Gastrocnemius medialis (tissue), 4 donors: ENCODE data around the gene ORAI1. TPM values are rescaled to one million over a fixed set of nuclear protein-coding genes. Genes with fewer than 3 reads are reported as not detected.
A peak's percentile ranks its signal among the peaks of the same experiment; 100 is the strongest.
"Not testable (repeated sequence)": the region's sequence is repeated elsewhere in the genome, so short reads cannot be mapped to it uniquely, and the experiment has no call there.

ENCODE experiments used
- ATAC-seq, 2 donors: fragments of 150-250 bp; one replicate each; pipeline ENCODE4 v1.9.1; 2016
- DNase-seq, 2 donors: peaks; one replicate each; pipeline ENCODE4 v3.0.0-alpha.2; 2019
- H3K27ac ChIP-seq, 4 donors: fragments of 200-600 bp; sonication (generic); 1 replicate in 1 of 4; 2 replicates in 3 of 4; pipeline ENCODE4 v1.5.1; 2016 to 2018; ENCODE audit warnings: mild to moderate bottlenecking in 2 of 4, moderate library complexity in 1 of 4
- H3K27me3 ChIP-seq, 3 donors: fragments of 200-600 bp; sonication (generic) in 2 of 3; 1 replicate in 1 of 3; 2 replicates in 2 of 3; pipeline versions ENCODE4 v1.5.1 to v1.6.0; 2016 to 2019; ENCODE audit warnings: mild to moderate bottlenecking in 1 of 3, moderate library complexity in 1 of 3
- H3K36me3 ChIP-seq, 2 donors: fragments of 200-600 bp; sonication (generic) in 1 of 2; one replicate each; pipeline ENCODE4 v1.5.1; 2017 to 2018
- H3K4me1 ChIP-seq, 2 donors: fragments of 200-600 bp; sonication (generic) in 1 of 2; one replicate each; pipeline ENCODE4 v1.5.1; 2016 to 2017; ENCODE audit warnings: mild to moderate bottlenecking in 2 of 2
- H3K4me3 ChIP-seq, 4 donors: fragments of 200-600 bp; sonication (generic) in 3 of 4; 1 replicate in 1 of 4; 2 replicates in 3 of 4; pipeline ENCODE4 v1.5.1; 2016 to 2019; ENCODE audit warnings: mild to moderate bottlenecking in 2 of 4
- H3K9me3 ChIP-seq, 3 donors: fragments of 200-600 bp; sonication (generic) in 2 of 3; 1 replicate in 1 of 3; 2 replicates in 2 of 3; pipeline ENCODE4 v1.5.1; 2016 to 2019
- POLR2A ChIP-seq, 2 donors: fragments of 450-650 bp; IDR thresholded peaks; one replicate each; pipeline ENCODE4 v1.6.1; 2017; ENCODE audit warnings: antibody characterized with exemption in 2 of 2, mild to moderate bottlenecking in 2 of 2, moderate library complexity in 2 of 2
- in situ Hi-C, 4 donors: fragments of 200-750 bp; cut with MboI; loops; one replicate each; pipeline versions ENCODE4 v1.15.0 to v1.8.0; 2017; ENCODE audit warnings: low sequenced_read_pairs in 4 of 4
- intact Hi-C: fragments of 100-400 bp; cut with DNase I; formaldehyde crosslinking; loops from one replicate; pipeline ENCODE4 v1.15.1; 2023; ENCODE audit warnings: low total_unique reads
- total RNA-seq, 4 donors: library from RNA; depleted of rRNA; stranded (reverse); fragments of >200 nt; gene quantifications; one replicate each; pipeline versions ENCODE4 v1.1.0 to v1.2.3, GENCODE V29; 2016
- TF ChIP-seq, protein P1 (sequence below), 5 experiments: fragments of 450-650 bp in 3 of 5; fragments of 200-600 bp in 2 of 5; sonication (generic) in 2 of 5; IDR thresholded peaks in 4 of 5; conservative IDR thresholded peaks in 1 of 5; 1 replicate in 4 of 5; 2 replicates in 1 of 5; pipeline ENCODE4 v1.5.1; 2016 to 2019; ENCODE audit warnings: antibody characterized with exemption in 5 of 5, mild to moderate bottlenecking in 3 of 5, moderate library complexity in 3 of 5

Gene ORAI1
- total RNA-seq, 4 donors from 2014 or later: 9.9 to 29.0 (median 16.4) TPM

DNA sequence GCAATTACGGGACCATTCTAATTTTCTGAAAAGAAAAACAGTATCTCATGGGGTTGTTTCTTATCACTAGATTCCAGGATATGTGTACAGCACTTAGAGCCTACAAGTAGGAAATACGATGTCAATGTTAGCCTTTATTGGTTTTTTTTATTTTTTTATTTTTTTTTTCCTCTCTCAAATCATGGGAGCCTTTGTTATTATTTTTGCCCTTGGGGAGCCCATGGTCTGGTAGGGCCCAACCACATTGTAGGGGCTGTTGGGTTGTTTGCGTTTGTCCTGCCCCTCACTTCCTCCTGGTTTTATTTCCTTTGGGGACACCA is 37.2 kb downstream of the ORAI1 start:
- H3K27ac ChIP-seq: no peak overlapping the region
- no peaks in the 10 kb centered on the region for H3K27me3 ChIP-seq
- no peak overlapping the region for H3K4me3 ChIP-seq
- TF ChIP-seq POLR2A (IDR thresholded peaks at IDR 0.05): no peak
- TF ChIP-seq, protein P1, sequence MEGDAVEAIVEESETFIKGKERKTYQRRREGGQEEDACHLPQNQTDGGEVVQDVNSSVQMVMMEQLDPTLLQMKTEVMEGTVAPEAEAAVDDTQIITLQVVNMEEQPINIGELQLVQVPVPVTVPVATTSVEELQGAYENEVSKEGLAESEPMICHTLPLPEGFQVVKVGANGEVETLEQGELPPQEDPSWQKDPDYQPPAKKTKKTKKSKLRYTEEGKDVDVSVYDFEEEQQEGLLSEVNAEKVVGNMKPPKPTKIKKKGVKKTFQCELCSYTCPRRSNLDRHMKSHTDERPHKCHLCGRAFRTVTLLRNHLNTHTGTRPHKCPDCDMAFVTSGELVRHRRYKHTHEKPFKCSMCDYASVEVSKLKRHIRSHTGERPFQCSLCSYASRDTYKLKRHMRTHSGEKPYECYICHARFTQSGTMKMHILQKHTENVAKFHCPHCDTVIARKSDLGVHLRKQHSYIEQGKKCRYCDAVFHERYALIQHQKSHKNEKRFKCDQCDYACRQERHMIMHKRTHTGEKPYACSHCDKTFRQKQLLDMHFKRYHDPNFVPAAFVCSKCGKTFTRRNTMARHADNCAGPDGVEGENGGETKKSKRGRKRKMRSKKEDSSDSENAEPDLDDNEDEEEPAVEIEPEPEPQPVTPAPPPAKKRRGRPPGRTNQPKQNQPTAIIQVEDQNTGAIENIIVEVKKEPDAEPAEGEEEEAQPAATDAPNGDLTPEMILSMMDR (IDR thresholded peaks at IDR 0.05 in 4 of 5, conservative IDR thresholded peaks at IDR 0.05 in 1 of 5): no peak
- H3K9me3 ChIP-seq: no peaks in the 10 kb centered on the region
- H3K4me1 ChIP-seq: no peaks in the 10 kb centered on the region
- intact Hi-C loops (no loop called here), in situ Hi-C loops (no loop called here)
- ATAC-seq (no peak), DNase-seq (no peak)
- H3K36me3 ChIP-seq: no peaks in the 10 kb centered on the region

DNA sequence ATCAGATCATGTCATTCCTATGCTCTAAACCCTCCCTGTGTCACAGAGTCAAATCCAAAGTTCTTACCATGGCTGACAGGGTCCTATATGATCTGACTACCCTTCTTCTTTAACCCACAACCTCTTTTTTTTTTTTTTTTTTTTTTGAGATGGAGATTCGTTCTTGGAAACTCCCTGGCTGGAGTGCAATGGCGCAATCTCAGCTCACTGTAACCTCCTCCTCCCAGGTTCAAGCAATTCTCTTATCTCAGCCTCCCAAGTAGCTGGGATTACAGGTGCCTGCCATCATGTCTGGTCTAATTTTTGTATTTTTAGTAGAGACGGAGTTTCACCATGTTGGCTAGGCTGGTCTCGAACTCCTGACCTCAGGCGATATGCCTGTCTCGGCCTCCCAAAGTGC is 40.5 kb downstream of the ORAI1 start:
- DNase-seq, intact Hi-C loops, H3K9me3 ChIP-seq, H3K4me3 ChIP-seq, H3K36me3 ChIP-seq, H3K4me1 ChIP-seq, in situ Hi-C loops, H3K27ac ChIP-seq, ATAC-seq, H3K27me3 ChIP-seq: not testable (repeated sequence)

DNA sequence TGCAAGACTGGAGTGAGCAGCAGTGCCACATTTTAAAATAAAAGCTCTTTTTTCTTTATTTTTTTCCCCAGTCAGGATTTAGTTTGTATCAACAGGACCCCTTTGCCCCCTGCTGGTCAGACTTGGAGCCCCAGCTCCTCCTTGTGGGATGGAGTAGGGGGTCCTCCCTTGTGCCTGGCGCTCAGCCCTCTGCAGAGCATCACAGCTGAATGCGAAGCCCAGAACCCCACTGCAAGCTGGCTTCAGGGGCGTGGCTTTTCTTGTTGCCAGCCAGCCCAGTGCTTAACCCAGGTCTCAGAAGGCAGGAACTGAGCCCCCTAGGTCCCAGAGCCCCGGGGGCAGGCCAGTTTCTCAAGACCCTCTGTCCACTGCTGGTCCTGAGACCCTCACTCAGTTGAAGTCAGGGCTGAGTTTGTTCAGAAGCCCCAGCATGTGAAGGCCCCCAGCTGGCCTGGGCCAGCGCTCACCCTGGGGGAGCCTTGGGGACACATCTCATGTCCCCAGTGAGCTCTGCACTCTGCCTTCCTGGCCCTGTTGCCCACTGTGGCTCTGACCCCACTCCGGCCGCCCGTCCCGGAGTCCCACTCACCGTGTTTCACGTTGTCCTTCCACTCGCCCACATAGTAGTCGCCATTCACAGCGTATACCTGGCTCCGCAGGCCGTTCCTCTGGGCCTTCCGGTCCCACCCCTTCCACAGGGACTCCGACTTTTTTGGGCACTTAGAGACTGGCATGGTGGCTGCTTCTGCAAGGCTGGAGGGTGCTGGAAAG is 42.6 kb downstream of the ORAI1 start:
- no peak for ATAC-seq
- peaks cover 0 to 7% (median 0%) of the 10 kb centered on the region in 3 donors for H3K27me3 ChIP-seq
- intact Hi-C loops: no loop called here
- peaks cover 0 to 6% of the 10 kb centered on the region in 2 donors for H3K4me1 ChIP-seq
- no peak overlapping the region for H3K4me3 ChIP-seq
- H3K9me3 ChIP-seq: no peaks in the 10 kb centered on the region
- in situ Hi-C loops: no loop called here
- DNase-seq: no peak
- H3K36me3 ChIP-seq: no peaks in the 10 kb centered on the region
- H3K27ac ChIP-seq: no peak overlapping the region
- TF ChIP-seq, protein P1 (IDR thresholded peaks at IDR 0.05 in 4 of 5, conservative IDR thresholded peaks at IDR 0.05 in 1 of 5): peak; percentile 25 to 66 (median 63)
- TF ChIP-seq POLR2A (IDR thresholded peaks at IDR 0.05): no peak

- DNase-seq (no peak), ATAC-seq (no peak)
- Histone ChIP-seq H3K4me1 (peaks cover 0 to 6% of the 10 kb centered on the region in 2 donors), H3K36me3 (no peaks in the 10 kb centered on the region), H3K9me3 (no peaks in the 10 kb centered on the region), H3K27me3 (peaks cover 0 to 7% (median 0%) of the 10 kb centered on the region in 3 donors), H3K27ac (no peak within 1 kb of the TSS), H3K4me3 (no peak within 1 kb of the TSS)
- TF ChIP-seq, protein P1 (IDR thresholded peaks at IDR 0.05 in 4 of 5, conservative IDR thresholded peaks at IDR 0.05 in 1 of 5): no peak
- TF ChIP-seq POLR2A (IDR thresholded peaks at IDR 0.05): no peak
- in situ Hi-C loops: no loop called here
- intact Hi-C loops: no loop called here
These were observed 43.2 kb downstream of the ORAI1 start, which contains the start of gene MORN3 for GRCh38 chr12:121669521-121669900. TSS of gene MORN3 (minus strand) at chr12:121669654. CDS start at chr12:121669483, 171 bp downstream.

GRCh38 chr12:121673013-121673511 is 46.7 kb downstream of the ORAI1 start:
- intact Hi-C loops (no loop called here), in situ Hi-C loops (loop anchor here in 2 of 4 donors (5.0 to 10.0 kb wide), 3 partner anchors 108 to 178 kb away; no protein-coding TSS in a partner anchor)
- DNase-seq: peak in 1 of 2 donors; percentile 23
- Histone ChIP-seq H3K4me3 (peak overlapping the region in 3 of 4 donors; percentile 42 to 56 (median 46)), H3K9me3 (no peaks in the 10 kb centered on the region), H3K4me1 (peaks cover 0 to 6% of the 10 kb centered on the region in 2 donors), H3K36me3 (no peaks in the 10 kb centered on the region), H3K27ac (peak overlapping the region in 1 of 4 donors; percentile 25), H3K27me3 (peaks cover 0 to 7% (median 0%) of the 10 kb centered on the region in 3 donors)
- ATAC-seq: peak; percentile 12 to 27
- no peak for TF ChIP-seq POLR2A (IDR thresholded peaks at IDR 0.05)
- TF ChIP-seq, protein P1 (IDR thresholded peaks at IDR 0.05 in 4 of 5, conservative IDR thresholded peaks at IDR 0.05 in 1 of 5): no peak
